C4-2B (cell line): Measurements from ENCODE around the gene RRBP1.

Experiments used
- ZFX ChIP-seq: fragments of 450-650 bp; IDR thresholded peaks from 2 replicates; pipeline ENCODE4 v1.6.1; 2017
- TF ChIP-seq, protein P1 (sequence below): fragments of 450-650 bp; conservative IDR thresholded peaks from 2 replicates; pipeline ENCODE4 v1.5.1; 2017; ENCODE audit warnings: mild to moderate bottlenecking

DNA sequence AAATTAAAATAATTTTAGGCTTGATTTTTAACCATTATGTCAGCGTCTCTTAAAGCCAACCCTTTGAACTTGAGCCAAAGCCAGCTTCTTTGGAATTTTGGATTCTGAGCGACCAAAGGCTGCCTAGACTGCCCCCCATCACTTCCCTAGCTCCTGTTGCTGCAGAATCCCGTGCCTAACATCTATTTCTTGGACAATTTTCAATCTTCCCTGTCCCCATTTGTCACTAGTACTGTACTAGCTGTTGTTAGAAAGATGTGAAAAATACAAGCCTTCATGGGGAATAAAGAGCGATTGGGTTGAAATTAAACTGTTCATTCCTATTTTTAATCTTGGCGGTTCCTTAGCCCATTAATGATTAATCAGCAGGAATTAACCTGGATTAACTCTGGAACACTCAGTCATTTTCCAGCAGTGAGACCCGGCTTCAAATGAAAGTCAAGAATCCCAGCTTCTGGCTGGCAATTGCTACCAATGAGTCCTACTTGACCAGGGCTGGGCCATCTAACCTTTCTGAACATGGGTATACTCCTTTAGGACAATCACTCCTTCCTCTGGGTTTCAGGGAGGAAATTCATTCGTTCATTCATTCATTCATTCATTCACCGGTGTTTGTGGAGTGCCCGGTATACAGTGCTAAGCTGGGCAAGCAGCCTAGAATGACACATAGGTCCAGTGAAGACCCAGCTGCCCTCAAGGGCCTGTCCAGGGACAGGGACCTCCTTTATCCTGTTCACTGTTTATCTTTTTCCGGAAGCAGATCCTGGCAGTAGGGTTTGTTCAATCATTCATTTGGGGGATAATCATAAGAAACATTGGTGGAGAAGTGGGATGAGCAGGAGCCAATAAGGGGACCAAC is 1.4 kb upstream of the RRBP1 start:
- TF ChIP-seq, protein P1, sequence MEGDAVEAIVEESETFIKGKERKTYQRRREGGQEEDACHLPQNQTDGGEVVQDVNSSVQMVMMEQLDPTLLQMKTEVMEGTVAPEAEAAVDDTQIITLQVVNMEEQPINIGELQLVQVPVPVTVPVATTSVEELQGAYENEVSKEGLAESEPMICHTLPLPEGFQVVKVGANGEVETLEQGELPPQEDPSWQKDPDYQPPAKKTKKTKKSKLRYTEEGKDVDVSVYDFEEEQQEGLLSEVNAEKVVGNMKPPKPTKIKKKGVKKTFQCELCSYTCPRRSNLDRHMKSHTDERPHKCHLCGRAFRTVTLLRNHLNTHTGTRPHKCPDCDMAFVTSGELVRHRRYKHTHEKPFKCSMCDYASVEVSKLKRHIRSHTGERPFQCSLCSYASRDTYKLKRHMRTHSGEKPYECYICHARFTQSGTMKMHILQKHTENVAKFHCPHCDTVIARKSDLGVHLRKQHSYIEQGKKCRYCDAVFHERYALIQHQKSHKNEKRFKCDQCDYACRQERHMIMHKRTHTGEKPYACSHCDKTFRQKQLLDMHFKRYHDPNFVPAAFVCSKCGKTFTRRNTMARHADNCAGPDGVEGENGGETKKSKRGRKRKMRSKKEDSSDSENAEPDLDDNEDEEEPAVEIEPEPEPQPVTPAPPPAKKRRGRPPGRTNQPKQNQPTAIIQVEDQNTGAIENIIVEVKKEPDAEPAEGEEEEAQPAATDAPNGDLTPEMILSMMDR, result no peak
- no peak for TF ChIP-seq ZFX
